DMS114 treated with DMSO at 0.1 percent for 48 hours (cell line): Measurements from ENCODE around the gene CFAP65.
A peak's percentile ranks its signal among the peaks of the same experiment; 100 is the strongest.

ENCODE experiments used
- DNase-seq: peaks from one replicate; lab custom pipeline; 2025; ENCODE audit not compliant: unreplicated experiment; lab: John Stamatoyannopoulos, UW

CFAP65 gene

DNA sequence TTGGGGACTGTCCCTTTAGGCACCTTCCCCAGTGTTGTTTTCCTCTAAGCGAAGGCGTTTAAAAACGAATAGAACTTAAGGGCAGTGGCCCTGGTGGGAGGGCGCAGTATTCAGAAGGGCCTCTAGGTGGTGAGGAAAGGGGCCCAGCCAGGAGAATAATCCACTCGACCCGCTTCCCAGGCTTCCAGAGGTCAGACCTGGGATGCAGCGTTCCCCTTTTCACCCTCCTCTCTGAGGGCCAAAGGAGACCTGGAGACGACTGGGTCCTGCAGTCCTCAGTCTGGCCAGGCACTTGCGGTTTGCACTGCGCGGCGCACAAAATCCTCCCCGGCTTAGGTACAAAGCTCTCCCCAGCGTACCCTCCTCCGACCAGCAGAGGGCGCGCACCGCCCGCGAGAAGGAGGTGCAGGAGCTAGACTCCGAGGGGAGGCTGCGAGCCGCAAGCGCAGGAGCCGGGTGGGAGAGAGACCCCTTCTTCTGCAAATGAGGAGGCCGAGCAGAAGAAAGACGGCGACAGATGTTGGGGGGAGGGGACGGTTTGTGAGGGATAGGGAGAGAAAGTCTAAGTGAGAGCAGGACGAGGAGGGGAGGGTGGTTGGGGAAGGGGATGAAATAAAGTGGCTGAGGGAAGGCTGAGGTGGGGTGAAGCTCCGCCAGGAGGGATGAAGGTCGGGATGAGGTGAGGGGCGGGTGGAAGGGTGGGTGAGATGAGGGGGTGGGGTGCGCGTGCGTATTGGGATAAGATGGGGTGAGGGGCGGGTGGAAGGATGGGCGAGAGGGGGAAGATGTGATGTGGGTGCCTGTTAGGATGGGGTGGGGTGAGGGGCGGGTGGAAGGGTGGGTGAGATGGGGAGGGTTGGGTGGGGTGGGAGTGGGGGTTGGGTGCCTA, 61.2 kb downstream of the CFAP65 start:
- peak; percentile 81 for DNase-seq

DNA sequence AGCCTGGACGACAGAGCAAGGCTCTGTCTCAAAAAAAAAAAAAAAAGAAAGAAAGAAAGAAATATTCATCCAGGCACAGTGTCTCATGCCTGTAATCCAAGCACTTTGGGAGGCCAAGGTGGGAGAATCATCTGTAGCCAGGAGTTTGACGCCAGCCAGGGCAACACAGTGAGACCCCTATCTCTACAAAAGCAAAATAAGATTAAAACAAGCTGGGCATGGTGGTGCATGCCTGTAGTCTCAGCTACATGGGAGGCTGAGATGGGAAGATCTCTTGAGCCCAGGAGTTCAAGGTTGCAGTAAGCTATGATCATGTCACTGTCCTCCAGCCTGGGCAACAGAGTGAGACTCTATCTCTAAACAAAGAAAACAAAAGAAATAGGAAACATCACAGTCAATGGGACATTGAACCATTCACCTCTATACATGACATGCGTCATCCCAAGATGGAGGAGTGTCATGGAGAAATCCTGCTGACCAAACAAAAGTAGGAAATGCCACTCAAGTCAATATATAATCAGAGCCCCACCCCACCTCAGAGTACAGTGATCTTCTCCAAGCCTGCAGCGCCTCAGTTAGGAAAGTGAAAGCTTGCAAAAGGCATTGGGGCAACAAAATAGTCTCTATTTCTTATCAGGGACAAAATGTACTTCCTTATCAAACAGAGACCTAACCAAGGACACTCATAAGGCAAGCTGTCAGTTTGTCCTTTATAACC, 66.1 kb downstream of the CFAP65 start:
- no peak for DNase-seq

DNA sequence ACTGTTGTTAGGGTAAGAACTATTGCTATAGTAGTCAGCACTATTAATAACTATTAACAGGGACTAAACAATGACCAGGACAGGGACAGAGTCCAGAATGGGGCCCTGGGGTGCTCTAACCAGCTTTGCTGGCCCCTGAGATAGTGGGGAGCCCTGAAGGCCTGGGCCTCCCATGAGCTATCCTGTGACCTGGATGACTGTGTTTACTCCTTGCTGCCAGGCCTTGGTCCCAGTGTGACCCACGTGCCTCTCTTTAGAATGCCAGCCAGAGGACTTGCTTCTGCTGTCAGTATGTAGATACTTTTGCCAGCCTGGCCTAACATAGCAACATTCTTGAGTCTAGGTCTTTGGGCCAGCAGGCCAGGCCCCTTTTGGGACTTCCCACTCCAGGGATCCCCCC, 70.4 kb downstream of the CFAP65 start:
- no peak for DNase-seq

DNA sequence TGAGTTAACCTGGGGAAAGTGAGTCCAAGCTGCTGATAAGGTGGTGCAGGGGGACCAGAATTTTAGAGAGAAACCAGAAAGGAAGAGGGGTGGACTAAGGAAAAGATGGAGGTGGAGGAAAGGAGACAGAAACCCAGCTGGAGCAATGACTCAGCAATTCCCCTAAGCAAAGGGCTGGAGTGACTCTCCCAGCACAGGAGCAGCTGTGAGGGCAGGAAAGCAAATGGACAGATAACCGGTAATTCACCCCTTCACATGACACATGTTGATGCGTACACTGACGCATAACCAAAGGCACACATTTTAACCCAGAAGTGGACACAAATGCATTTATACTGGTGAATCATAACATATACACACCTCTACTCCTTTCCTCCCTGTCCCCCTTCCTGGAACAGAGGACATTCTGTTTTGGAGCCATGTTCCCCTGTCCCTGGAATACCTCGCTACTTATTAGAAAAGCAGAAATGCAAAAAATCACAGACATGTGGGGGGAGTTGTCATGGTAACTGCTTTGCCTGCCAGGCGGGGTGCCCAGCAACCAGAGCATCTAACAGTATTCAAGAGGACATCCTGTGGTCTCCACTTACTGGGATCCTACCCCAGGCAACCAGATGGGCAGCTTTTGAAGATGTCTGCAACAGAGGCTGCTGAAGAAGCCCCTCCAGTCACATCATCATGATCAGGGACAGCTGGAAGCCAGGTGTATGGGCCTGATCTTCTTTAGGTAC, 77.1 kb downstream of the CFAP65 start:
- DNase-seq = no peak

DNA sequence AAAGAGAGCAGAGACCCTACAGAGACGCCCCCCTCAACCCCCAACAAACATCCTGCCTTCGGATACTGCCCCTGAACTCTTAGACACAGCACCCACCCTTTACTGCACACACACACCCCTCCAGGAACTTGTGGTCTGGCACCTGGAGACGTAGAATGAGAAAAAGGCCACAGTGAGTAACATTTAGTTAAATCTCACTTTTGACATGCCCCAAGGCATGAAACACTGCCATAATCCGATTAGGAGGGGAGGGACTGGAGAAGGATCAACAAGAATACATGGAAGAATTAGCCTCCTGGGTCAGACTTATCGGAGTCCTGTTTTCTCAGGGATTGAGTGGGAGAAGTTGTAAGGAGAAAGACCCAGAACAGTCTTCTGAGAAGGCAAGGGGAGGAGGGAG, 77.7 kb downstream of the CFAP65 start:
- DNase-seq = no peak

DNA sequence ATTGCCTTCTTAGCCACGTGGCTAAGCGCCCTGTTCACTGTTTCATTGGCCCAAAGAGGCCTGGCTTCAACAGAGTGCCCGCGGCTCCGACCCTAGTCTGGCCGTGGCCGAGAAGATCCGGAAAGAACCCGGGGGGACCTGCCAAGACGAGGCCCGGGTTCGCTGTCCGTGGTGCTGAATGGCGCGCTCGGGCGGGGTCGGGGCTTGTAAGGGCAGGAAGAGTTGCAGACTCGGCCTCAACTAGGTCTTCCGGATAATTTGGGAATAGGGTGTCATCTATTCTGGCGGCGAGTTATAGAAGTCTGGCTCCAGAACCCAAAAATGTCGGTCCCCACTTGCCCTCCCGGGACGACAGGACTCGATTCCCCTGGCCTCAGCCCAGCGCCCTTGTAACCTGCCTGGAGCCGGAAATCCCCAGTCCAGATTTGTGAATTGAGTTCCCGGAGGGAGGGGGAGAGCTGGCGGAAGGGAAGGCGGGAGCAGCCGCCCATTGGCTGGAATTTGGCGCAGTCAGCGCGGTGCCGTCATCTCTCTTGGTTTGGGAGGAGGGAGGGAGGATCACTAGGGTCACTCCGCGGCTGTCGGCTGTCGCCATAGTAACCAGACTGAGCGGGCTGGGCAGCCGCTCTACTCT, 78.3 kb downstream of the CFAP65 start:
- no peak for DNase-seq

DNA sequence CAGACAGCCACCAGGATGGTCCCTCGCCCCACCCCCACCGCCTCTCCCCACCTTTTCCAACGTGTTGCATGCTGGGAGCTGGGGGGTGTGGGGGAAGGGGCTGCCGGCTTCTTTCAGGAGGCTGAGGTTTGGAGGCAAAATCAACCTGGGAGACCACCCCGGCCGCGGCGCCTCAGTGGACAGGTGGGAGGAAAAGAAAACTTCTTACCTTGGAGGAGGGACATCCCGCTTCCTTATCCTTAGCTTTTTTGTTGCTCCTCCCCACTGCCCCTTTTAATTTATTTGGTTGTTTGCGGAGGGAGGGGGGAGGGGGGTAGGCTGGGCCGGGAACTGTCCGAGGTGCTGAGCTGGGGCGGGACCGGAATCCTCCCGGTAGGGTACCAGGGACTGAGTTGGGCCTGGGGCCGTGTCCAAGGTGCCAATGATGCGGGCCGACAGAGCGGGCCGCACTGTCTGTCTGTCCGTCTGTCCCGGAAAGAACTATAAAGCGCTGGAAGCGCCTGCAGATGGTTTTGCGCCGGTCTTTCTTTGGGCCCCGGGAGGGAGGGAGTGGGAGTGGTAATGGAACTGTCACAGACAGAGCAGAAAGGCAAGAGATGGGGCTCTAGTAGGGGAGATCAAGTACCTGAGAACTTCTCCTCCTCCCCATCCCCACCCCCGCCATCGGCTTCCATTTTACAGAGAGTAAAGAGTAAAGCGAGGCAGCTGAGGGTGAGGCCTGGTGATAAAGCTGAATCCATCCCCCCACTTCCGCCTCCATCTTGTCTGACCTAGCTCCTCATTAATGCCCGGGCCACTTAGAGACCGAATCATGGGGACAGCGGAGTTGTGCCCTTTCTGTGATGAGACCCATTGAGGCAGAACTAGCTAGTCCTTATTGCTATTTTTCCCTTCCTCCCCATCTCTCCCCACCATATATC, 79.4 kb downstream of the CFAP65 start:
- DNase-seq = no peak

DNA sequence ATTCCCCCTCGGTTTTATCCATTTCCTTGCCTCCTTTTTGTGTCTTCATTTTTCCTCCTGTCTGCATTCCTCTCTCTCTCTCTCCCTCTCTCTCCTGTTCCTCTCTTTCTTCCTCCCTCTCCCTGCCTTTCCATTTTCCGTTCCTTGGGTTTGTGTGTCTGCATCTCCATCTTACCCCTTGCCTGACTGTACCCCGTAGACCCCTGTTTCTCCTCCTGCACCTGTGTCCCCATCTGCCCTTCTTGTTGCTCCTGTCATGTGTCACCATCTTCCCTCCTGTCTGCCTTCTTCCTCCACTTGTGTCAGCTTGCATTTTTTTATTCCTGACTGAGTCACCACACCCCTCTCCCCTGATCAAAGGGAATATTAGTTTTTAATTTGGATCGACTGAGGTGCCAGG, 80.1 kb downstream of the CFAP65 start:
- no peak for DNase-seq

DNA sequence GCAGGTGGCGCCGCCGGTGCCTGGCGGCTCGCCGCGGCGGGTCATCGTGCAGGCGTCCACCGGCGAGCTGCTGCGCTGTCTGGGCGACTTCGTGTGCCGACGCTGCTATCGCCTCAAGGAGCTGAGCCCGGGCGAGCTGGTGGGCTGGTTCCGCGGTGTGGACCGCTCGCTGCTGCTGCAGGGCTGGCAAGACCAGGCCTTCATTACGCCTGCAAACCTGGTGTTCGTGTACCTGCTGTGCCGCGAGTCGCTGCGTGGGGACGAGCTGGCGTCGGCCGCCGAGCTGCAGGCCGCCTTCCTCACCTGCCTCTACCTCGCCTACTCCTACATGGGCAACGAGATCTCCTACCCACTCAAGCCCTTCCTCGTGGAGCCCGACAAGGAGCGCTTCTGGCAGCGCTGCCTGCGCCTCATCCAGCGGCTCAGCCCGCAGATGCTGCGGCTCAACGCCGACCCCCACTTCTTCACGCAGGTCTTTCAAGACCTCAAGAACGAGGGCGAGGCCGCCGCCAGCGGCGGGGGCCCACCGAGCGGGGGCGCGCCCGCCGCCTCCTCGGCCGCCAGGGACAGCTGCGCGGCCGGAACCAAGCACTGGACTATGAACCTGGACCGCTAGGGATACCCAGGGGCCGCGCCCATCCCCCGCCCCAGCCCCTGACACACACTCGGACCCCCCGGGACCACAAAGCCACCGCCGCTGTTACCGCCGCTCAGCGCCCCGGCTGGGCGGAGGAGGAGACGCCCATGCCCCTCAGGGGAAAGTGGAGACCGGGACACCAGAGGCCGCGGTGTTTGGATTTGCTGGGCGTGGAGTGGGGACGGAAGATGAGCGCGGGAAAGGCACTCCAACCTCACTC, 80.8 kb downstream of the CFAP65 start:
- no peak for DNase-seq

DNA sequence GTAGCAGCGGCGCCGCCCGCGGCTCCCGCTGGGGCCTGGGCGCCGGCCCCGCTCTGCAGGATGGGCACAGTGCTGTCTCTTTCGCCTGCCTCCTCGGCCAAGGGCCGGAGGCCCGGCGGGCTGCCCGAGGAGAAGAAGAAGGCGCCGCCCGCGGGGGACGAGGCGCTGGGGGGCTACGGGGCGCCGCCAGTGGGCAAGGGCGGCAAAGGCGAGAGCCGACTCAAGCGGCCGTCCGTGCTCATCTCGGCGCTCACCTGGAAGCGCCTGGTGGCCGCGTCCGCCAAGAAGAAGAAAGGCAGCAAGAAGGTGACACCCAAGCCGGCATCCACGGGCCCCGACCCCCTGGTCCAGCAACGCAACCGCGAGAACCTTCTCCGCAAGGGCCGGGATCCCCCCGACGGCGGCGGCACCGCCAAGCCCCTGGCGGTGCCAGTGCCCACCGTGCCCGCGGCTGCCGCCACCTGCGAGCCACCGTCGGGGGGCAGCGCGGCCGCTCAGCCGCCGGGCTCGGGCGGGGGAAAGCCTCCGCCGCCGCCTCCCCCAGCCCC, 81.5 kb downstream of the CFAP65 start:
- DNase-seq = no peak

DNA sequence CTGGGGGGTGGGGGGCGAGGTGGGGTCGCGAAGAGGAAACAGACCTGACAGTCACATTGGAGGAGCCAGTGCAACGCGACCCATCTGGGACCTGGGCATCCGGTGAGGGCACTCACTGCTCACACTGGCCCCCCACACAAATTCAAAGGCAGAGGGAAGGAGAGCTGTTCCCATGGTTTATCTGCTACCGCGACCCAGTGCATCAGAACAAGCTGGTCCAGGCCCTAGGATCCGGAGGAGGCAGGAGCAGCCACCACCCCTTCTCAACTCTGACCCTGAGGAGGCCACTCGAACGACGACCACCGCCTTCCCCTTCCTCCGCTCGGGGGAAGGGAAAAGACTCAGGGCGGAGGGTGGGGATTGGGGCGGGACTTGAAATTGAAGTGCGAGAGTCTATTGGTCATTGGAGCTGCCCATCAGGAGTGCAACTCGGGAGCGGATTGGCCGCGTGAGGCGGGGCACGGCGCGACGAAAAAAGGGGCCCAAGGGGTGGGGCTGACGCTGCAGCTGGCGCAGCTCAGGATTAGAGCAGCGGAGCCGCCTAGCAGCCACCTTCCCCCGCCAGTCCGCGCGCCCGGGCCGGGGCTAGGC, 82.1 kb downstream of the CFAP65 start, which contains the start of gene CDK5R2:
Gene CDK5R2 (plus strand): TSS at position 526 of the 591 bp plus-strand sequence. CDS start 155 bp downstream, outside the sequence.
- DNase-seq = peak; percentile 81

DNA sequence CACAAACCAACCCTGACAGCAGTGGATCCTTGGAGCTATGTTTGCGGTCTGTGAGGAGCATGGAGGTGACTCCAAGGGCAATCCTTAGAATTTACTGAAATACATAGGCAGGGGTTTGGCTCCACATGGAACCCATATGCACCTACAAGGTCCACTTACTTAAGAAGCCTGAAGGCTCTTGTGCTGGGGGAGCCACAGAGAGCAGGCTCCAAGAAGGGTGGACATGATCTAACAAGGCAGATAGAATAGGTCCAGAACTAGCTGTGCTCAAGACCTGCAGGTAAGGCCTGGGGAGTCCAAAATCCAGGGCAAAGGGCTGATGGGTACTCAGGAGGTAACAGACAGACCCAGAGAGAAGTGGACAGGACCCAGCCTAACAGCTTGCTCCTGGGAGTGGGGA, 83.0 kb downstream of the CFAP65 start:
- DNase-seq = no peak

DNA sequence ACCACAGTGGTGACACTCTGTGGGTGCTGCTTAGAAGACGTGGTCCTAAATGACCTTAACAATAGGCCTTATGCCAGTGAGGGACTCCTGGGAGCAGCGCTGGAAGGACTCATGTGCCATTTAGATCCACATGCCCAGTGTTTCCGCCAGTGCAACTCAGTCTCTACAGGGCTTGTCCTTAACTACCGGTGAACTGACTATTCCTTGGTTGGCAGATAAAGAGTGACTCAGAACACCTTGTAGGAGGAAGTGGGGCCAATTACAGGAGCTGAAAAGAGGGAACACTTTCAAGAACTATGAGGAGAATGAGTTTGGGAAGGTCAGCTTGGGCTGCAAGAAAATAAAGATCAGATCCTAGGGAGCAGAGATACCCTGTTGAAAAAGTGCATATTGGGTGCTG, 83.6 kb downstream of the CFAP65 start:
- no peak for DNase-seq

DNA sequence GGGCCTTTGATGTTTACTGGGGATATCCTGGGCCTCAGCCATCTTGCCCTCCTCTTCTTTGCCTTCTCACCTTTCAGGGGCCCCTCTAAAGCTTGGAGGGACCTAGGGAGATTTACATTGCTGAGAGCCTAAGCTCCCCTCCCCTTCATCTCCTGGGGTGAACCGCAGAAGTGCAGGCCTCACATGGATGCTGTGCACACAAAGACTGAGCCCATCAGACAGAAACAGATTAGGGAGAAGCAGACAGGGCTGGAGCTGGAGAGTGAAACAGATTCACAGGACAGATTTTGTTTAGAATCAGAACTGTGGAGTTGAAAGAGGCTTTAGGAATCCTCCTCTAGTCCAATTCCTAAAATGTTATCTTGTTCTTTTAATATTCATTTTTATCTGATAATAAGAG, 85.3 kb downstream of the CFAP65 start:
- no peak for DNase-seq

DNA sequence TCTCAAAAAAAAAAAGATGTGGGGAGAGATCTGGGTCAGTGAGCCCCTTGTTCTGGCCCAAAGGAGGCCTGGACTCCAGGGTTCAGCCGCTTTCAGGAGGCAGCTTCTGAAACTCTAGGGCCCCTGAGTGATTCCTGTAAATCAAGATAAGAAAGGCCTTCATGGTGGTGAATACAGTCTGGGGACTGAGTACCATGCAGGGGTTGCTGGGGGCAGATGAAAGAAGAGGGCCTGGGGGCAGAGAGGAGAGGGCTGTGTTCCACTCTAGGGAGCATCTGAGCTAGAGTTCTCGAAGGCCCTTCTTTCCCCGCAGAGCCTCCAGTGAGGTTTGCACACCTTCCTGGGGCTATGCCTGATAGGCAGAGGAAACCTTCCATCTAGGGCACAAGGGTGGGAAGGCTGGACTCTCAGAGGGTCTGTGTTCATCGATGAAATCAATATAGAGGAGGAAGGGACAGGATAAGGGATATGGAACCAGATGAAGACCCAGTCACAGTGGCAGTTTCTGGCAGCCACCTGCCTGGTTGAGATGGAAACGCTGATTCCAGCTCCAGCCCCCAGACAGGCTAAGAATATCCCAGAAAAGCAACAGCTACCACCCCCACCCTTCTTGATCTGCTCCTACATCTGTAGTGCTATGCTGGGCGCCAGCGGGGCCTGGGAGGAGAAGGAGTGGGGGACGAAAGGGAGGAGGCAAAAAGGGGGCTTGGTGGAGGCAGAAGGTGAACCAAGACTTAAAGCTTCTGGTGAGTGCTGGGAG, 86.6 kb downstream of the CFAP65 start:
- DNase-seq = no peak

DNA sequence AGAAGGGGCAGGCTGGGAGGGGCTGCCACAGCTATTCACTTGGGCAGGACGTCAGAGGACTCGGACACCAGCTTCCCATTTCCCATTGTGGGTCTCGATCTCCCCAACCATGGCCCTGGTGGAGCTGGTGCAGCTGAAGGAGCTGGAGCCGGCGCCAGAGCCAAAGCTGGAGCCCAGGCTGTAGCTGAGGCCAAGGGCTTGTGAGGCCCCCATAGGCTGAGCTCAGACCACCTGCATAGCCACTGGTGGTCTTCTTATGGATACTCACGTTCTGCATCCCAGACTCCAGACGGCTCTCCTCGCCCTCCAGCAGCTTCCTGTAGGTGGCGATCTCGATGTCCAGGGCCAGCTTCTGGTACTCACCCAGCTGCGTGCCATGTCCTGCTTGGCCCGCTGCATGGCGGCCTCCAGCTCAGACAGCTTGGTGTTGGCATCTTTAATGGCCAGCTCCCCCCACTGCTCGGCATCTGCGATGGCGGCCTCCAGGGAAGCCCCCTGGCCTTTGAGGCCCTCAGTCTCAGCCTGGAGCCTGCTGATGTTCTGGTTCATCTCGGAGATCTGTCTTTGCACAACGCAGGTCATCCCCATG, 87.9 kb downstream of the CFAP65 start:
- DNase-seq = no peak
